Lower leg skin (tissue), 3 donors: Measurements from ENCODE around the gene FANCC.

Source experiments
- POLR2A ChIP-seq, 2 donors: fragments of 450-650 bp; IDR thresholded peaks; one replicate each; pipeline ENCODE4 v1.6.1; 2016 to 2017; ENCODE audit warnings: antibody characterized with exemption in 2 of 2, mild to moderate bottlenecking in 1 of 2, moderate library complexity in 1 of 2
- TF ChIP-seq, protein P1 (sequence below), 3 donors: fragments of 450-650 bp; IDR thresholded peaks; one replicate each; pipeline ENCODE4 v1.5.1; 2016; ENCODE audit warnings: antibody characterized with exemption in 3 of 3, mild to moderate bottlenecking in 3 of 3, moderate library complexity in 2 of 3

GRCh38 chr9:95311961-95312360 lies 5.5 kb downstream of the FANCC start:
- TF ChIP-seq, protein P1, sequence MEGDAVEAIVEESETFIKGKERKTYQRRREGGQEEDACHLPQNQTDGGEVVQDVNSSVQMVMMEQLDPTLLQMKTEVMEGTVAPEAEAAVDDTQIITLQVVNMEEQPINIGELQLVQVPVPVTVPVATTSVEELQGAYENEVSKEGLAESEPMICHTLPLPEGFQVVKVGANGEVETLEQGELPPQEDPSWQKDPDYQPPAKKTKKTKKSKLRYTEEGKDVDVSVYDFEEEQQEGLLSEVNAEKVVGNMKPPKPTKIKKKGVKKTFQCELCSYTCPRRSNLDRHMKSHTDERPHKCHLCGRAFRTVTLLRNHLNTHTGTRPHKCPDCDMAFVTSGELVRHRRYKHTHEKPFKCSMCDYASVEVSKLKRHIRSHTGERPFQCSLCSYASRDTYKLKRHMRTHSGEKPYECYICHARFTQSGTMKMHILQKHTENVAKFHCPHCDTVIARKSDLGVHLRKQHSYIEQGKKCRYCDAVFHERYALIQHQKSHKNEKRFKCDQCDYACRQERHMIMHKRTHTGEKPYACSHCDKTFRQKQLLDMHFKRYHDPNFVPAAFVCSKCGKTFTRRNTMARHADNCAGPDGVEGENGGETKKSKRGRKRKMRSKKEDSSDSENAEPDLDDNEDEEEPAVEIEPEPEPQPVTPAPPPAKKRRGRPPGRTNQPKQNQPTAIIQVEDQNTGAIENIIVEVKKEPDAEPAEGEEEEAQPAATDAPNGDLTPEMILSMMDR (IDR thresholded peaks at IDR 0.05): no peak
- no peak for TF ChIP-seq POLR2A (IDR thresholded peaks at IDR 0.05)
